ENCODE measurements around the gene INTS2.
"Not testable (repeated sequence)": the region's sequence is repeated elsewhere in the genome, so short reads cannot be mapped to it uniquely, and the experiment has no call there.

Gene INTS2

DNA sequence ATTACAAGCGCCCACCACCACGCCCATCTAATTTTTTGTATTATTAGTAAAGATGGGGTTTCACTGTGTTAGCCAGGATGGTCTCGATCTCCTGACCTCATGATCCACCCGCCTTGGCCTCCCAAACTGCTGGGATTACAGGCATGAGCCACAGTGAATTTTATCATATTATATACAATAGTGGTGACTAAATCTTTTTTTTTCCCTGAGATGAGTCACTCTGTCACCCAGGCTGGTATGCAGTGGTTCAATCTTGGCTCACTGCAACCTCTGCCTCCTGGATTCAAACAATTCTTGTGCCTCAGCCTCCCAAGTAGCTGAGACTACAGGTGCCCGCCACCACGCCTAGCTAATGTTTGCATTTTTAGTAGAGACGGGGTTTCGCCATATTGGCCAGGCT, 41.9 kb downstream of the INTS2 start:
- not testable (repeated sequence) for DNase-seq

DNA sequence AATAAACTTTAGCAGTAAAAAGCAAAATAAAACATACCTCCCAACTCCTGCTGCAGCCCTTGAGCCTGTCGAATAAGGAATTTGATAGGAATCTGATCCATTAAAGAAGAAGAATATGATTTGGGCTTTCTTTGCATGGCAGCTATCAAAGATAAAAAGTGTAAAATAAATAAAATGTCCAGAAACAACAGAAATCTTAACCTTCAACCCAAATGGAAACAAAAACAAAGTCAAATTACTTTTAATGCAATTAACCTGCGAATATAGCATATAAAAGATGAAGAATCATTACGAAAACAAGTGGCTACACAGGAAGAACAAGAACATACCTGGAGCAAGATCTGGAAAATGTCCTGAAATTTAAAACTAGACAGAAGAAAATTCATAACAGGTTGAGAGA, 42.9 kb downstream of the INTS2 start:
- DNase-seq, result no peak

DNA sequence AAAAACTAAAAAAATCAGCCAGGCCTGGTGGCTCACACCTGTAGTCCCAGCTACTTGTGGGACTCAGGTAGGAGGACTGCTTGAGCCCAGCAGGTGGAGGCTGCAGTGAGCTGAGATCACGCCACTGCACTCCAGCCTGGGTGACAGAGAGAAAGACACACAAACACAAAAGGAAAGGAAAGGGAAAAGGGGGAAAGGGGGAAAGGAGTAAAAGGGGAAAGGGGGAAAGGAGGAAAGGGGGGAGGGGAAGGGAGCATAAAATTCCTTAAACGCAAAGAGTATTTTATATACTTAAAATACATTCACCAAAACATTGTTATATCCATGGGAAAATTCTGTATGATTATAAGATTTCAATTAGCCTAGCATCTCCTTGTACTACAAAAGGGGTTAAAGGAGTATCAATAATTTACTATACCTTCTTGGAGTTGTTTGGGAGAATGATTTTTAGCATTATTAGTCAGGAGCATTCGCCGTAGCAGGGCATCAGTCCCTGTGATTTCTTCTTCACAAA, 47.1 kb downstream of the INTS2 start:
- DNase-seq, result no peak

DNA sequence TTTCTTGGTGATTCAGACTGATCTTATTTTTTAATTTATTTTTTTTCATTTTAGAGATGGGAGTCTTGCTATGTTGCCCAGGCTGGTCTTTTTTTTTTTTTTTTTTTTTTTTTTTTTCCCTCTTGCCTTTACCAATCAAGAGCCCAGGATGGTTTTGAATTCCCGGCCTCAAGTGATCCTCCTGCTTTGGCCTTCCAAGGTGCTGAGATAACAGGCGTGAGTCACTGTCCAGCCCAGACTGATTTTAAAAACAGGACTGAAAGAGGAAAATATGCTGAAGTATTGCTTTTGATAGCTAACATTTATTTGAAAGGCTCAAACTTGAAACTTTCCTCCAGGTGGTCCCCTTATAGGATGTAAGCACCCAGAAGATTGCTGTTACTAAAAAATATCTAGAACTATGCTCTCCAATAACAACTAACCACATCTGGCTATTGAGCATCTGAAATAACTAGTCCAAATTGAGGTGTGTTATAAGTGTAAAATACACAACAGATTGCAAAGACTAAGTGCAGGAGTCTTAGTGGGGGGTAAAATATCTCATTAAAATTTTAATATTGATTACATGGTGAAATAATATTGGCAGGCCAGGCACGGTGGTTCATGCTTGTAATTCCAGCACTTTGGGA, 48.7 kb downstream of the INTS2 start:
- no peak for DNase-seq

DNA sequence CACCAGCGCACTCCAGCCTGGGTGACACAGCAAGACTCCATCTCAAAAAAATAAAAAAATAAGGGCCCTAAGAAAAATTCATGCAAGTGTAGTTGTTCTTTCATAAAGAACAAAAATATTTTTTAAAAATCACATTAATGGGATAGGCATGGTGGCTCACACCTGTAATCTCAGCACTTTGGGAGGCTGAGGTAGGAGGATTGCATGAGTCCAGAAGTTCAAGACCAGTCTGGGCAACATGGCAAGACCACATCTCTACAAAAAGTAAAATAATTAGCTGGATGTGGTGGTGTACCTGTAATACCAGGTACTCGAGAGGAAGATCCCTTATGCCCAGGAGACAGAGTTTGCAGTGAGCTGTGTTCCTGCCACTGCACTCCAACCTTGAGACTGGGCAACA, 49.3 kb downstream of the INTS2 start:
- no peak for DNase-seq

DNA sequence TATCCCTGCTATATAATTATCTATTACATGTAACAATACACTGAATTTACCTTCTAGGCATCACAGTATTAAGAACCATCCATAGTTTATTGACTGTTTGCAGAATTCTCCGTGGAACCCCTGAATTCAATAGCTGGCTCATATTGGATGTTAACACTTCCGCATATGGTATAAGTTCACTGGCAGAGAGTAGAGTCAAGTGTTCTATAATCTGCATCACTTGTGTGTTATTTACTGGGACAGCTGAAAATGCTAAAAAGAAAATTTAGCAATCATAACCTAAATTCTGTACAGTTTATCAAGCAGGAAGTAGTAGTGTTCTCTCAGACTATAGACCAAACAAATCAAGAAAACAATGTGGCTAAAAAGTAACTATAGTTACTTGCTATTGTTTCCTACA, 49.9 kb downstream of the INTS2 start:
- no peak for DNase-seq

DNA sequence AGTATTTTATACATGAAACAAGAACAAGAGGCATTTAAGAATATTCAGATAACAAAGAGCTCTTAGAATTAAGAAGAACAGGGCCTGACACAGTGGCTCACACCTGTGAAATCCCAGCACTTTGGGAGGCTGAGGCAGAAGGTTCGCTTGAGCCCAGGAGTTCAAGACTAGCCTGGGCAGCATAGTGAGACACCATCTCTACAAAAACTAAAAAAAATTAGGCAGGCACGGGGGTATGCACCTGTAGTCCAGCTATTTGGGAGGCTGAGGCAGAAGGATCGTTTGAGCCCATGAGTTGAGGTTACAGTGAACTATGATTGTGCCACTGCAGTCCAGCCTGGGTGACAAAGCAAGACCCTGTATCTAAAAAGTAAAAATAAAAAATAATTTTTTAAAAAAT, 52.0 kb downstream of the INTS2 start:
- no peak for DNase-seq

DNA sequence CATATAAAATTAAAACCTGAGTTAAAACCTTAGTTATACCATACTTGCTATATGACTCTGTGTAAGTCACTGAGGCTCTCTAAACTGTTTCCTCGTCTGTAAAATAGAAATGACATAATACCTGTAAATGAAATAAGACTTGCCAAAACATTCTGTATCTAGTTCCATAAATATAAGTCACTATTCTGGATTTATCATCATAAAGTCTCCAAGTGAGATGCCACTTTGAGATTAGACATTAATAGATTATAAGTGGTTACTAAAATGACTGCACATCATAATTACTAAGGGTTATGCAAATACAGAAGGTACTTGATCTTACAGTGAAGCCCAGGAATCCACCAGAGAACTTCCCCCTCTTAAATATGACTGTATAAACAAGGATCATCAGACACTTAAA, 52.5 kb downstream of the INTS2 start:
- DNase-seq, result no peak

DNA sequence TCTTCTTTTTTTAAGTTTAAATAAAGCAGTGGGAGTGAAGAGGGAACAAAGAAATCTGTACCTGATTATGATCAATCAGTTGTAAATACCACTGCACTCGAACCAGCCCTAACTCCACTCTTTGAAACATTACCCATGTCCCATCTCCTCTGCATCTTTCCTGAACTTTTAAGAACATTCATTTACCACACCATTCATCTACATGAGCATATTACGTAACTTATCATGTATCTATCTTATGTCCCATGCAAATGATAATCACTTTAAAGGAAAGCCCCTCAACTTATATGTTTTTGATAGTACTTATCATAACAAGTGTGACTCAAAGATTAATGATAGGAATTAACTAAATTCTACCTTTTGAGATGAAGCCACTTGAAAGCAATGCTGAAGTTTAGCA, 53.7 kb downstream of the INTS2 start:
- no peak for DNase-seq

DNA sequence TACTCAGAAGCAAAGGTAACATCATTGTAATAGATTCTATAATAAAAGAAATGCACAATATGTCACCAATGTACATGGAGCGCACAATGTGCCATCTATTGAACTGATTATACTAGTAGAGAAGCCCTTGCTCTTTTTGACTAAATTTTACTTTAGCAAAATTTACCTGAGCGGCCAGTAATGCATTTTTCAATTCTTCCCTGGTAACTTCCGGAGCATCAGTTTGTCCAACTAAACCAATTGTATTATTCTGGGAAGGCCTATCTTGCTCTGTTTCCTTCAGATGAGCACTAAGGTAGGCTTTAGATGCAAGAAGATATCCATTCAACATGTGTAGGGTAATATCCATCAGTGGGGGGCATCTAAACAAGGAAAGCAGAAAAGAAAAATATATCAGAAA, 55.7 kb downstream of the INTS2 start:
- no peak for DNase-seq

DNA sequence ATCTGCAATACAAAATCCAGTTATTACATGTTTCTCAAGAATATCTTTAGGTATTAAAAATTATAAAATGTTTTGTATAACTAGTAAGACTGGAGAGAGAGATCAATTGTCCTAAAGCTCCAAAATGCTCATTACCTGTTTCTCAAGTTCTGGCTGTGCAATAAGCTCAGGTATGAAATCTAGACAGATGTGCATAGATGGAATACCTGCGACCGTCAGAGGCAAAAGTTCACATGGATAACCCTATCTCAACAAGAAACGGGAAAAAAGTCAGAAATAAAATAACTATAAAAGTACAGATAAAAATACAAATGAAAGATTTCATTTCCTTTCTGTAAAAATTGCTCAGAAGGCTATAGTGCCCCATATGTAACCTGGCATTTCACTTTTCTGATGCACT, 58.6 kb downstream of the INTS2 start:
- no peak for DNase-seq

DNA sequence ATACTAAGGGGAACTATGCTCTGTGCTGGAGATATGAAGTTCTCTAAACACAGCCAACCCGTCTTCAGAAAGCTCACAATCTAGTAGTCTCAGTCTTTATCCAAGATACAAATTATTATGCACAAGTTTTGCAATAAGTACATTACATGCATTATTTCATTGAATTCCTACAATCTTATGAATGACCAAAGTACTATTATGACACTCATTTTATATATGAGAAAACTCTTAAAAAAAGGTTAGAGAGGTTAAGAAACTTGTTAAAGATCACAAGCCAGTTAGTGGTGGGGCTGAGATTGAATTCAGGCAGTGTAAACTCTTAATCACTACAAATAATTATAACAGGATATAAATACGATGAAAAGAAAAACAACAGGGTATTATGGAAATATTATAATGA, 59.7 kb downstream of the INTS2 start:
- no peak for DNase-seq

DNA sequence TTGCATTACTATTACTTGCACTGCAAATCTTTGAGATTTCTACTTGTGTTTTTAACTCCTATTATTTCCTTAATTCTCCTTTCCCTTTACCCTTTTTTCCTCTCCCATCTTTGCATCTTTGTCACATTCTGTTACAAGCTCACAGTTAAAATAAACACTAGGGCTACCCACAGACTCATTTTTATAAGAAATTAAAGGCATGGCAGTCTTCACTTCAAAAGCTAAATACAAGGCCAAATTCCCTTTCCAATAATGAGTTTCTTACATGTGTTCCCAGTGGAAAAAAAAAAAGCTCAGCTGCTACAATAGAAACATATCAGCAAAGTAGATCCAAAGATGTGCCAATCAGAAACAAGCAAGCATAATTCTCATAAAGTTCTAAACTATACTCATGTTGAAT, 60.7 kb downstream of the INTS2 start:
- DNase-seq, result no peak

DNA sequence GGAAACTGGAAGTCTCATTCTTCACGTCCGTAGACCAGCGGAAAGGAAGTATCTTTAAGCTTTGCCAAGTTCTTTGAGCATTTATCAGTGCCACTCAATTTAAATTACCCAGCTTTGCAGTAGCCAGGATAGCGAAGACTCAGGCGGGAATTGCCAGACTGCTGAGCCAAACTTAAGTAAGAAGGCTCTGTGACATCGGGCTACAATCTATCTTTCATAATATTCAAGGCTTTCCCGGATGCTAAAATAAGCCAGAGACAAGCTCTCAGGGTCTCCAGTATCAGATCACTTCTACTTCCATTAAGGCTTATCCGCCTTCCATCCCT, 64.0 kb downstream of the INTS2 start:
- no peak for DNase-seq

DNA sequence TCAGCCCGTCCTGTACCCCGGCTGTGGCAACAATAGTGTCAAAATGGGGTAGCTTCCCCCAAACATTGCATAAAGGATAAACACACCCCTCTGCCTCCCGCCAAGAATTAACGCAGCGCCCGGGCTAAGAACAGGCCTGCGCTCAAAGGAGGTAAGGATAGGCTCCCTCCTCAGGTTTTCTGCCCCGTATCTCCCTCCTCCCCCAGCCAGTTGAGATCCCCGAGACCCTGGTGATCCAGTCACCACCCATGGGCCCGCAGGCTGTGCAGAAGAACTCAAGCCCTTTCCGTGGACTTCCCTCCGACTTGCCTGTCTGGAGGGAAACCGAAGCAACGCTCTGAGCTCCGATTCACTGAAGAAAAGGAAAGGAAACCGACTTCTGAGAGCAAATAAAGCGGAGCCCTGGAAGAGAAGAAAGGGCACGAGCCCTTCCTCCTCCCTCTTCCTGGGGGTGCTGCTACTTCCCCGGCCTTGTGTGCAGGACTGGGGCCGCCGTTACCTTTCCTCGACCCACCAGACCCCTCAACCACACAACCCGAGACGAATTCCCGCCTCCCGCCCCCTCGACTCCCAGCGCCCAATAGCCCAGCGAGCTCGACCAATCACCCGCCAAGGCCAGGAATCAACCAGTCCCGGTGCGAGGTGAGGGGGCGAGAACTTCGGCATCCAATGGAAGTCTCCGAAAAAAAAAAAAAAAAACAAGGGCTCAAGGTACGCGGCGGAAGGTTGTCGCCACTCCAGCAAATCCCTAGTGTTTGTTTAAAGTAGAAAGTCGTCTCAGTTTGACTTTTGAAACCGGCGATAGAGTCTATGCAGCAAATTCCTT, 64.6 kb downstream of the INTS2 start, which contains the start of gene BRIP1:
TSS of gene BRIP1 (minus strand) at position 554 of the 826 bp plus-strand sequence. CDS start 1,989 bp downstream, outside the sequence.
- DNase-seq, result peak; percentile 92

DNA sequence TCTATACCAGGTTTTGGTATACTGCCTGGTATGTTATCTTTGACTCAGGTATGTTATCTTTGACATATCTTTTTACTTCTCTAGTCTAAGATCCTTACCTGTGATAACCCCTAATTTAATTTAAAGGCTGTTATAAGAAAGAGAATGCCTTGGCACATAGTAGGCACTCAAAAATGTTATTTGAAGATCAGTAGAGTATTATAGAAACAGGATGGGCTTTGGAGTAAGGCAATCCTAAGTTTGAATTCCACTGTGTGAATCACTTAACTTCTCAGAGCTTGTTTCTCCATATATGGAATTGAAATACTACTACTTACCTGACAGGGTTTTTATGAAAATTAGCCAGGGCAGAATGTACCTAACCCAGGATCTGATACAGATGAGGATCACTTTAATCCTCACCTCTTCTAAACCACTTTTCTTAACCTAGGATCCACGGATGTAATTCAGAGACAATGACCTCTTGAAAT, 65.6 kb downstream of the INTS2 start:
- DNase-seq, result no peak

DNA sequence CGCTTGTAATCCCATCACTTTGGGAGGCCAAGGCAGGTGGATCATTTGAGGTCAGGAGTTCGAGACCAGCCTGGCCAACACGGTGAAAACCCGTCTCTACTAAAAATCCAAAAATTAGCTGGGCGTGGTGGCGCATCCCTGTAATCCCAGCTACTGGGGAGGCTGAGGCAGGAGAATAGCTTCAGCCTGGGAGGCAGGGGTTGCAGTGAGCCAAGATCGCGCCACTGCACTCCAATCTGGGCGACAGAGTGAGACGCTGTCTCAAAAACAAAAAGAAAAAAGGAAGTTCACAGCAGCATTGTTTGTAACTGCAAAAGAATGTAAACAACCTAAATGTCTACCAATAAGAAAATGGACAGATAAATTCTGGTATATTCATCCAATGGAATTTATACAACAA, 67.4 kb downstream of the INTS2 start:
- DNase-seq, result not testable (repeated sequence)

DNA sequence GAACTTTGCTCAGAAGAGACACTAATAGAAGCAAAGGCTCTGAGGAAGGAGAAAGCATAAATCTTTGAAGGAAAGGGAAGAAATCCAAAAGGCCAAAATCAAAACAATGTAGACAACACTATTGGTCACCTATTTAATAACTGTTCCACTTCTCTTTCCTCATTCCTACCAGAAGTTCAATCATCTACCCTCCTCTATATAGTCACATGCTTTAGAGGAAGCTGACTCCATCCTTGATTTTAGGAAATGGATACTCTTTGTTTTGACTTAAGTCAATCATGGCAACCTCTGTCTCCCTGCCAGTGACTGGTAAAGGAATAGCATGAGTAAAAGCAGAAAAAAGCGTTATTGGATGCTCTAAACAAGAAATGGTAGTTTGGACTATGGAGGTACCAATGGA, 71.7 kb downstream of the INTS2 start:
- no peak for DNase-seq

DNA sequence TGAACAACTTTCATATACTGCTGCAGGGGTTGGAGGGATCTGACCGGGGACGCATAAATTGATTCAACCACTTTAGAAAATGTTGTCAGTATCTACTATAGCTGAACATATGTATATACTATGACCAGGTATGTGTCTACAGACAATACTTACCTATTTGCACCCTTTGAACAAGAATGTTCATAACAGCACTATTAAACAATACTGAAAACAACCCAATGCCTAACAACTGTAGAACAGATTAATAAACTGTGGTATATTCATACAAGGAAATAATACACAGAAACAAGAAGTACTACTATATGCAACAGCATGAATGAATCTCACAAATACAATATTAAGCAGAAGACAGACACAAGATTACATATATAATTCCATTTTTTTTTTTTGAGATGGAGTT, 74.9 kb downstream of the INTS2 start:
- DNase-seq, result no peak

DNA sequence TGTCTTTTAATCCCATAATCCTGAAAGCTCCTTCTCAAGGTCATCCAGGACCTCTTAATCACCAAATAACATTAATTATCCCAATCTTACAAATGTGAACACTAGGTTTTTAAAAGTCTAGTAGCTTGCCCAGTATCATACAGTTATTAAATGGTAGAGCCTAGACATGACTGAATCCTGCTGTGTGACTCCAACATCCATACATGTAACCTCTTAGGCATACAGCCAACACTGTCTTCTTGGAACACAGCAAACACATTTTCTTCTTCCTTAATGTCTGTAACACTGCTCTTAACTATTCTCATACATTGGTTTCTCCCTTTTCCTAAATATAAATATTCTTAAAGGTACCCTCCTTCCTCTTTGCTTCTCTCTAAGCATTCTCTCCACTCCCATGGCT, 78.1 kb downstream of the INTS2 start:
- no peak for DNase-seq

DNA sequence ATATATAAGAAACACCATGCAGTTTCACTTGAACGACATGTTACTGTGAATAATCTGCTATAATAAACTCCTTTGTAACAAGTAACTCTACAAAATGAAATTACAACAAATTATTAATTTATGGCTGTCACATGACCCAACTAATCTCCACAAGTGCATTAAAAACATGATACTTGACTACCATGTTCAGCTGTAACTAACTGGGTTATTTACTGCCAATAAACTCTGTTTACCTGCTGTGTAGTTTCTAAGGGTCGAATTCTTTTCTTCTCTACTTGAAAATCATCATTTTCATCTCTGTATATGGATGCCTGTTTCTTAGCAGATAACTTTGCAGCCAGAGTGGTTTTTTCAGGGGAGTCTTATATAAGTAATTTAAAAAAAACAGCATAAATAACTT, 78.9 kb downstream of the INTS2 start:
- no peak for DNase-seq

DNA sequence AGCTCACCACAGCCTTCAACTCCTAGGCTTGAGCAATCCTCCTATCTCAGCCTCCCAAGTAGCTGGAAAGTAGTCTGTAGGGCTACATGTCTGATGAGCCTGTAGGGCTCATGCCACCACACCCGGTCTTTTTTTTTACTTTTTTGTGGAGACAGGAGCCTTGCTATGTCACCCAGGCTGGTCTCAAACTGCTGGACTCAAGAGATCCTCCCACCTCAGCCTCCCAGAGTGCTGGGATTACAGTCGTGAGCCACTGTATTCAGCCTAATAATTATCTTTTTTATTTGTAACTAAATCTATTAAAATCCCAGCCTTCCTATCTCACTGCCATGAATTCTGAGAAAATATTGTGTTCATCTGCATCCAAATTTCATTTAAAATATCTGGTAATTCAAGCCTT, 79.5 kb downstream of the INTS2 start:
- DNase-seq, result no peak

DNA sequence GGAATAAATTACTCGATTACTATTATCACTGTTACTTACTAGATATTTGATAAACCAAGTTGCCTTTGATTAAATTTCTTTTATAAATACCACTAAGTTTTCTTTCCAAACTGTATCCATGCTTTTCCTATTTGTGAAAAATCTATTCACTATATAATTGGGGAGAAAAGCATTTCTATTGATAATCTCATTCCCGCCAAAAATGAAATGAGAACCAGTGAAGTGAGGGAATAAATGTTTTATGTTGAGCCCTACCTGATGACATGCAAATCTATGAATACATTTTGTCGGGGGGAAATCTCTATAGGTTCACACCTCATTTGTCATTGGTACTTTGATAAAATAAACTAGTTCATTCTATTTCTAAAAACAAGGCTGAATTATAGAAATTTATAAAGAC, 80.1 kb downstream of the INTS2 start:
- no peak for DNase-seq

DNA sequence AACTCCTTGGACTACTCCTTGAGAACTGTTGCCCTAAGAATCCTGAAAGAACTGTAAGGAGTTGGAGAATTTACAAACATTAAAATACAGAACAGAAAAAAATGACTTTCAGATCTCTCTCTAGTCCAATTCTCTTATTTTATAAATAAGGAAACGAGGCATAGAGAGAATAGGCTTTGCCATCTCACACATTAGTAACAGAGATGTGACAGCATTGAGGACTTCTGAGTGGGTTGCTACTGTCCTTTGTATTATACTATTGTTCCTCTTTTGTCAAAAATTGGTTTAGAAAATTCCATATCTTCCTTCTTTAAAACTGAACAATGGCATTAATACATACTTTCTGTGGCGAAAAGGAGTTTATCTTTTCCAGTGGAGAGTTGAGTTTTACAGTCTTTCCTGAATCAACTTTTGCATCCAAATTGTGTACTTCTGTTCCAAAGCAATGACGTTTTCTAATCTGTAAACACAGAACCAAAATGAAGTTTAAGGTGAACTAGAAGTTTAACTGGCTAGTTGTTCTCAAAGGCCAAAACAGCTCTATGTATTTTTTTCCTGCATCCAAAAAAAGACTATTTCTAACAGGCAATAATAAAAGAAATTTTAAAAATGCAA, 80.9 kb downstream of the INTS2 start:
- no peak for DNase-seq
